ENCODE data around the gene RBM15B.

GRCh38 chr3:51408813-51409212 lies 17.7 kb downstream of the RBM15B start:
- no peak for TF ChIP-seq CTCF (IDR thresholded peaks at IDR 0.05)
- no peak for TF ChIP-seq POLR2A (IDR thresholded peaks at IDR 0.05)
- TF ChIP-seq POLR2AphosphoS5 (IDR thresholded peaks at IDR 0.05), result no peak
